GM21390 (cell line): ENCODE data around the gene WWOX.

Source experiments
- ATAC-seq: cut with Tn5 transposase; IDR thresholded peaks from one replicate; pipeline ENCODE4 v1.9.1; 2021; ENCODE audit not compliant: unreplicated experiment

Gene WWOX

DNA sequence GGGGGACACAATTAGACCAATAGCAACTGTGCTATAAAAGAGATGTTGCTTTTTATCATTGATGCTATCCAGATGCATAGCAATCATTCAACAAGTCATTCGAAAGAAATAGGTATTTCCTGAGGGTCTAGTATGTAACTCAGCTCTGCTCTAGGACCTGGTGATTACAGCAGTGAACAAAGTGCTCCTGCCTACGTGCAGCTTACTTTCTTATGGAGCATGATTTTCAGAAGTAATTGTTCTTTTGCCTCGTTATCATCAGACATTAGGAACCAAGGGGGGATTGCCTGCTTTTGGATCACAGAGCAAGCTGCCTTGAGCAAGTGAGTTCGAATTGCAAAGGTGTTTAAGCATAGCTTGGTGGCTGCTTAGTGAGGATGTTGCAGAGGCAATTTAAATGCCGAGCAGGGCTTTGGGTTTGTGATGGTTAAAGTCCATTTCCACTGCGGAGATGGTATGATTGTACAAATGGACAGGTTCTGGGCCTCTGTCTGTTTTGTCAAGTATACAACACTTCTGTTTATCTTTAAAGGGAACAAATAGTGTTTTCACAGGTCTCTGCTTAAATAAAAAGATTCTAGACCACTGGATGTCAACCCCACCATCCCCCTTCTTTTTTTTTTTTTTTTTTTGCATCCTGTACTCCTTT is 41.5 kb downstream of the WWOX start:
- ATAC-seq, result no peak

DNA sequence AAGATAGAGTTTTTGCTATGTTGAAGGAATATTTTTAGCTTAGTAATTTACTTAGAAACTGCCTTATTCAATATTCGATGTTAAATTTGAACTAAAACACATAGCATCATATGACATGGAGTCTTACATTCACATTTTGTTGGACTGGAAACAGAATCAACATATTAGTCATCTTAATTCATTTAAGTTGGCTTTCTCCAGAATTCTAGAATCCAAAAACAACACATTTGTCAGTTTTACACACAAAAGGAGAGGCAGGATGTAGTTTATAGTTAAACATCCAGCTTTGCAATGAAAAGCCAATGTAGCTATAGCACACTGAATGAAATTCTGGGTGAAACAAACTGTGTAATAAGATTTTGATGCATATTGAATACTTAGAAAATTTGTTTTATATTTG is 43.3 kb downstream of the WWOX start:
- no peak for ATAC-seq

DNA sequence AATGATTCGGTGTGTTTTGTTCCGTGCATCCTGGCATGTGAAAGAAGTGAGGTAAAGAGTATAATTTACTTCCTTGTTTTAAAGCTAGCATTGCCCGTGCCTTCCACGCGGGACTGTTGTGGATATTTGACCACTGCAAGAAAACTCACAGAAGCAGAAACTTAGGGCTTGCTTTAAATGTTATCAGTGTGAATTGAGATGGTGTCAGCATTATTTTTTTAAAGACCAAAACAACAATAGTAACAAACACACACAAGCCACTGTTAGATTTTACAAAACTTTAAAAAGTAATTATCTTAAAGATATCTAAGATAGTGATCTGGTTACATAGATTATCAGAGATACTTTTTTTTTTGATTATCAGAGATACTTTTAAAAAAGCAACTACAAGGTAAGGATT is 47.4 kb downstream of the WWOX start:
- no peak for ATAC-seq

DNA sequence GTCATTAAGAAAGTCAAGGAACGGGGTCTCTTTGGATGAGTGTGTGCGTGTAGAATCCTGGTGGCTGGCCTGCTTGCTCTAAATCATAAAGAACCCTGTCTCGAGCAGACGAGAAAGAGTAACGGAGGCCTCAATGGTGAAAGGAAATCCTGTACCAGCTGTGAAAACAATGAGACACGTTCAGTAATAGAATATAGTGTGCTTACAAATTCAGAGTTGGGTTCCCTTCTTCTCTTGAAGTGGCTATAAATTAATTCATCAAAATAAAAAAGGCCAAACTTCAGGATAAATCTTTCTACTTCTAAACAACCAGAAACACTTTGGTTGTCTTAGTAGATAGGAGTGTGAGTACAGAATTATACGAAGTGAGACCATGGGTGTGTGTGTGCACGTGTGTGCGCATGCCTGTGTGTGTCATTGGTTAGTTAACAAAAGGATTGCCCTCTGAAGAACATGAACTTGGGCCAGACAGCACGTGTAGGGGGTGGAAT is 48.5 kb downstream of the WWOX start:
- no peak for ATAC-seq

DNA sequence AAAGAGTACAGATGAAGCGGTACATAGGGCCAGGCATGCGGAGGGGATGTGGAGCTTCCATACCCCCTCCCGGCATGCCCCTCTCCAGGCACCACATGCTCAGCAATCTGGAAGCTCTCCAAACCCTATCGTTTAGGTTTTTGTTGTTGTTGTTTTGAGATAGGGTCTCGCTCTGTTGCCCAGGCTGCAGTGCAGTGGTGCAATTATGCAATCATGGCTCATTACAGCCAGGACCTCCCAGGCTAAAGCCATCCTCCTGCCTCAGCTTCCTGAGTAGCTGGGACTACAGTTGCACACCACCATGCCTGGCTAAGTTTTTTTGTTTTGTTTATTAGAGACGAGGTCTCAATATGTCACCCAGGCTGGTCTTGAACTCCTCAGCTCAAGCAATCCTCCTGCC is 50.8 kb downstream of the WWOX start:
- ATAC-seq, result no peak

DNA sequence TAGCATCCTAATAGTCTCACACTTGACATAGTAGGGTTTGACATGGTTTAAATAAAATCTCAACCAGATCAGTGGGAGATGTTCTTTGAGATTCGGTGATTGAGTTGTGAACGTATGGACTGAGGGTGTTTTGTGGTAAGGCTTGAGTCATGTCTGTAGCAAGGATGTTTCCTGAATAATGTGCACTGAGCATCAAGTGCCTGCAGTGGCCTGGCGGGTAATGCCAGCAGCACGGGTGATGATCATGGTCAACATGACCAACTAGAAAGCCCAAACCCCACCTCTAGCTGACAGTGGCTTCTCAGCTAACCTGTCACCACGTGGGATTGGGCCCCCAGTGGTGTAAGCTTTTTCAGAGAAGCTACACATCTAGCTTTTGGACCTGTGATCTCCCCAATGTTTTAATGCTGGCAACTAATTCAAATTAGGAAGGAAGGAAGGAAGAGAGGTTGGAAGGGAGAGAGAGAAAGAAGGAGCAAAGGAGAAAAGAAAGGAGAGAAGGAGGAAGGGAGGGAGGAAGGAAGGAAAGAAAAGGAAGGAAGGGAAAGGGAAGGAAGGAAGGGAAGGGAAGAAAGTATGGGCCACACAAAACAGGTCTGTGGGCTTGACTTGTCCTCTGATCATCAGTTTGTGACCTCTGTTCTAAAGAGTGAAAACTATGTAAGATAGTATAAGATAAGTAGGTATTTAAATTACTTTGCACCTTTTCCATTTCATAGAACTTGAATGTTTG is 55.4 kb downstream of the WWOX start:
- no peak for ATAC-seq

GRCh38 chr16:78155791-78156345 is 56.4 kb downstream of the WWOX start:
- ATAC-seq, result no peak

DNA sequence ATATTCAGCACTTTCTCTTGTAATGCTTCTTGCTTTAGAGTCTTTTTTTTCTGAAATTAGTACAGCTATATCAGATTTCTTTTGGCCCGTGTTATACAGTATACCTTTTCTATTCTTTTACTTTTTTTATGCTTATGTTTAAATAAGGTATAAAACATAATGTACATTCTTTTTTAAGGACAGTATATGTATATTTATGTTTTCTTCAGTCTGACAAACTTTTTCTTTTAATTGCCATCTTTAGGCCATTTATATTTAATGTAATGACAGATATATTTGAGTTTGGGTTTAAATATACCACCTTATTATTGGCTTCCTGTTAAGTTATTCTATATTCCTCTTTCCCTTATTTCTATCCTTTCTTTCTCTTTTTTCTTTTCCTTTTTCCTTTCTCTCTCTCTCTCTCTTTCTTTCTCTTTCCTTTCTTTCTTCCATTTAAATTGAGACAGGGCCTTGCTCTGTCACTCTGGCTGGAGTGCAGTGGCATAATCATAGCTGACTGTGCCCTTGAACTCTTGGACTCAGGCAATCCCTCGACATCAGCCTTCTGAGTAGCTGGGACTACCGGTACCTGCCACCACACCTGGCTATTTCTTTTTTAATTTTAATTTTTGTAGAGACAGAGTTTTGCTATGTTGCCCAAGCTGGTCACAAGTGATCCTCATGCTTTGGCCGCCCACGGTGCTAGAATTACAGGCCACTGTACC is 61.7 kb downstream of the WWOX start:
- no peak for ATAC-seq

DNA sequence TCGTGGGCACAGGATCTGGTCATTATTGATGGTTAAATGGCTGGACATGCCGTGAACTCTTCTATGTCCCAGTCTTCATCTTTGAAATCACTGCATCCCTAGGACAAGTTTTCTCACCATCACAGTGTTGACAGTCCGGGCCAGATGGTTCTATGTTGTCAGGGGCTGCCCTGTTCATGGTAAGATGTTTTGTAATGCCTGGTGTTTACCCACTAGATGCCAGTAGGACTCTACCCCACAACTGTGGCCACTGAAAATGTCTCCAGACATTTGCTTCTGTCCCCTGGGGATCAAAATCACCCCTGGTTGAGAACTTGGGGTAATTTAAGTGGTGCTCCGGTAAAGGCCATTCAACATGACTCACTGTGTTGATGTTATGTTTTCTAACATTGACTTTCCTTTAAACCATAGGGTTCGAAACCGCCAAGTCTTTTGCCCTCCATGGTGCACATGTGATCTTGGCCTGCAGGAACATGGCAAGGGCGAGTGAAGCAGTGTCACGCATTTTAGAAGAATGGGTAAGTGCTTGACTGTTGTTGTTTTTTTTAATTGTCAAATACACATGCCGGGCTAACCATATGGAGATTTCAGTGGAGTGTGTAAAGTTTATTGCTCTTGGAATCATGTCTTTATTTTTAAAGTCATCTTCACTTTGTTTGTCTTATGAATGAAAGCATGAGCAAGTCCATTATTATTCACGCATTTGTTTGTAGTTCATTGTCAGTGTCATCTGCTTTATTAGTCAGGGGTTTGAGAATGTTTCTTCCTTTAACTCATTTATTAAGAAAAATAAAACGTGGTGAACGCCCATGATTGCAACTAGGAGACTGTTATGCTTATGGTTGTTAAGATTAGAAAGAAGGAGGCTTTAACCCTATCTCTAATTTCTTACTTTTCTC is 64.6 kb downstream of the WWOX start:
- no peak for ATAC-seq

DNA sequence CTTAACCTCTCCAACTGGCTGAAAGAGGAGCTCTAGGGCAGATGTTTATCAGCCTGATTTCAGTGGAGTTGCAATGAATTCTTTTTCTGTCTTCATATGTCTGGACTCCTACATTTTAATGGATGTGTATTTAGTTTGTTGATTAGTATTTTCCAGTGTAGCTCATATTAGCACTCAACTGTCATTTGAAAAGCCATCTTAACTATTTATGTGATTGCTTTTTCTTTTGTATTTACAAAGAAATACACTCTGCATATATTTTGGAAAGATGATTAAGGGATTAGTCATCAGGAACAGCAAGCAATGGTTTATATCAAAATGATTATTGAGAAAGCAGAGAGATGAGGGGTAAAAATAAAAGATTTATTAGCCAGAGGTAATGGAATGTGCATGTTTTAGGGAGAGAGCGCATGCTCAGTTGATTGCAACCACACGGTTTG is 71.1 kb downstream of the WWOX start:
- ATAC-seq, result no peak

- ATAC-seq, result no peak
Measured at GRCh38 chr16:78175287-78175686, 75.8 kb downstream of the WWOX start.

DNA sequence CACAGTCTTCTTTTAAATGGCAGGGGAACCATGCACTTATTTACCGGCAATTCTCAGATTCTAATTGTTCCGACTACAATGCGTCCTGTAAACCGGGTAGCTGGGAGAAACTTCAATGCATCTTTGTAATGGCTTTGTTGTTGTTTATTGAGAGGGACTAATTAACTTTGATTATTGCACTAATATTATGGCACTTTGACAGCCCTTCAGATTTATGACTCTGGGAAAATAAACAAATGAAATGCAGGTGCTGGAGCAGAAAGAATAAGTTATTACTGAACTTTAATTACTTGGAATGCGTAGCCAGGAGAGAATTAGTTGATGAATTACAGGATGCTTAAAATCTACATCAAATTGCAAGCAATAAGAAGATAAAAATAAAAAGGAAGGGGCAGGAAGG is 77.0 kb downstream of the WWOX start:
- no peak for ATAC-seq

- ATAC-seq, result no peak
Measured at GRCh38 chr16:78177218-78177617, 77.8 kb downstream of the WWOX start.

- ATAC-seq, result no peak
Measured at GRCh38 chr16:78177987-78178386, 78.5 kb downstream of the WWOX start.

GRCh38 chr16:78179666-78180065 is 80.2 kb downstream of the WWOX start:
- ATAC-seq, result no peak

- ATAC-seq, result no peak
Measured at GRCh38 chr16:78180349-78180748, 80.9 kb downstream of the WWOX start.

DNA sequence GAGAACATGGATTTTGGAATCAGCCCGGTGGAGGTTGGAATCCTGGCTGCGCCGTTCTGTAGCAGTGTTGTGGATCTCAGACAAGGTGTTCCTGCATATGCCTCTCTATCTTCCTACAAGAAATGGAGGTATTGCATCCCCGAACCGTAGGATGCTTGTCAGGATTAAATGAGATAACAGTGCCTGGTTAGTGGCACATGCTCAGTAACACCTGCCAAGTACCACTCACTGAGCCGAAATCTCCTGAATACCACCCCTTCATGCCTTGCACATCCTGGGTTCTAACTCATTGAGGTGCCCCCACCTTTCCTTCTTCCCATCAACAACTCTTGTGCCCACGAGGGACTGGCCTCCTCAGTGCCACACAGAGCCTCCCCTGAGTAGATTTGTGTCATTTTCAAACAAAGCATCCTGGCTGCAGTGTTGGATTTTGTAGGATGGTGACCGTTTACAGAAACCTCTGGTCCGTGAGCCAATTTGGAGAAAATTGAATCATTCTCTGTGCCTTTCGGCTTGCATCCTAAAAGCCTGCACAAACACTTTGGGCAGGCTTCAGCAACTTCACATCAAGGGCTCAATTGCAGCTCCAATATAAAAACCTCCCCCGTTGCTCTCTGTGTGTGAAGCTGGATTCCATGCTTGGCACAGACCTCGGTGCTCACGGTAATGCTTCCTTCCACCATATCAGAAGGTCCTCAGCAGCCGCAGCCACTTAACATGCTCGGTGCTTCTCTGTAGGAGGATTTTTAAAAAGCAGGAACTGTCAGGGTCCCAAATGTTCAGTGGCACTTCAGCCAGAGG is 84.2 kb downstream of the WWOX start:
- no peak for ATAC-seq

GRCh38 chr16:78184238-78185183 is 85.1 kb downstream of the WWOX start:
- no peak for ATAC-seq

GRCh38 chr16:78189121-78189520 is 89.7 kb downstream of the WWOX start:
- ATAC-seq, result no peak
